ENCODE data around the gene DDX47.
A peak's percentile ranks its signal among the peaks of the same experiment; 100 is the strongest.
"Not testable (repeated sequence)": the region's sequence is repeated elsewhere in the genome, so short reads cannot be mapped to it uniquely, and the experiment has no call there.

Gene DDX47

GRCh38 chr12:12823811-12824210 is 10.7 kb downstream of the DDX47 start:
- no peak for DNase-seq

- peak; percentile 81 for DNase-seq
Measured at GRCh38 chr12:12835378-12836146, 22.4 kb downstream of the DDX47 start.

GRCh38 chr12:12836571-12836970 is 23.4 kb downstream of the DDX47 start:
- DNase-seq, result no peak

- DNase-seq, result peak; percentile 86
Measured at GRCh38 chr12:12837025-12837812, 24.1 kb downstream of the DDX47 start.

GRCh38 chr12:12837813-12838153 is 24.6 kb downstream of the DDX47 start:
- no peak for DNase-seq

- no peak for DNase-seq
Measured at GRCh38 chr12:12839003-12839395, 25.9 kb downstream of the DDX47 start.

- DNase-seq, result not testable (repeated sequence)
Measured at GRCh38 chr12:12839439-12839838, 26.3 kb downstream of the DDX47 start.

- DNase-seq, result peak; percentile 98
Measured at GRCh38 chr12:12839873-12840579, 26.9 kb downstream of the DDX47 start.

GRCh38 chr12:12840580-12840899 is 27.4 kb downstream of the DDX47 start:
- DNase-seq, result no peak

- not testable (repeated sequence) for DNase-seq
Measured at GRCh38 chr12:12841428-12841827, 28.3 kb downstream of the DDX47 start.

- no peak for DNase-seq
Measured at GRCh38 chr12:12845794-12846243, 32.7 kb downstream of the DDX47 start.

- not testable (repeated sequence) for DNase-seq
Measured at GRCh38 chr12:12846780-12847179, 33.6 kb downstream of the DDX47 start.

- no peak for DNase-seq
Measured at GRCh38 chr12:12853435-12853834, 40.3 kb downstream of the DDX47 start.

- DNase-seq, result peak; percentile 49
Measured at GRCh38 chr12:12859690-12860089, 46.5 kb downstream of the DDX47 start.

GRCh38 chr12:12864243-12864642 is 51.1 kb downstream of the DDX47 start:
- DNase-seq, result no peak

GRCh38 chr12:12868477-12869235 is 55.5 kb downstream of the DDX47 start:
- DNase-seq, result no peak

GRCh38 chr12:12870465-12870864 is 57.3 kb downstream of the DDX47 start:
- DNase-seq, result peak; percentile 100

GRCh38 chr12:12871587-12872138 is 58.5 kb downstream of the DDX47 start:
- DNase-seq, result no peak

- peak; percentile 92 for DNase-seq
Measured at GRCh38 chr12:12872139-12872933, 59.2 kb downstream of the DDX47 start.

- DNase-seq, result peak; percentile 77
Measured at GRCh38 chr12:12872934-12873275, 59.8 kb downstream of the DDX47 start.

- no peak for DNase-seq
Measured at GRCh38 chr12:12874029-12874428, 60.9 kb downstream of the DDX47 start.

- DNase-seq, result not testable (repeated sequence)
Measured at GRCh38 chr12:12875301-12875700, 62.2 kb downstream of the DDX47 start.
